GM04503 (cell line): Measurements from ENCODE around the gene NKX2-2.

Source experiments
- DNase-seq: peaks from one replicate; pipeline ENCODE4 v3.0.0-alpha.2; 2012; ENCODE audit warnings: low read depth

The NKX2-2 gene

GRCh38 chr20:21513881-21514540, at the start of gene NKX2-2:
NKX2-2 (minus strand) TSS chr20:21514064; CDS start chr20:21513669, 395 bp downstream.
- no peak for DNase-seq

- DNase-seq, result no peak
Measured at GRCh38 chr20:21562656-21563055, 48.8 kb upstream of the NKX2-2 start.

GRCh38 chr20:21559305-21559704, 45.4 kb upstream of the NKX2-2 start:
- no peak for DNase-seq

- DNase-seq, result no peak
Measured at GRCh38 chr20:21557241-21558020, 43.6 kb upstream of the NKX2-2 start.

- no peak for DNase-seq
Measured at GRCh38 chr20:21556398-21556797, 42.5 kb upstream of the NKX2-2 start.

- DNase-seq, result no peak
Measured at GRCh38 chr20:21555470-21556120, 41.7 kb upstream of the NKX2-2 start.

GRCh38 chr20:21554985-21555384, 41.1 kb upstream of the NKX2-2 start:
- DNase-seq, result no peak

- DNase-seq, result no peak
Measured at GRCh38 chr20:21554376-21554890, 40.6 kb upstream of the NKX2-2 start.

- DNase-seq, result no peak
Measured at GRCh38 chr20:21550587-21550986, 36.7 kb upstream of the NKX2-2 start.

GRCh38 chr20:21548390-21549035, 34.6 kb upstream of the NKX2-2 start:
- no peak for DNase-seq

- DNase-seq, result no peak
Measured at GRCh38 chr20:21546355-21546754, 32.5 kb upstream of the NKX2-2 start.

GRCh38 chr20:21539512-21539911, 25.6 kb upstream of the NKX2-2 start:
- no peak for DNase-seq

GRCh38 chr20:21534886-21535285, 21.0 kb upstream of the NKX2-2 start:
- no peak for DNase-seq

GRCh38 chr20:21534453-21534852, 20.6 kb upstream of the NKX2-2 start:
- DNase-seq, result no peak

- DNase-seq, result no peak
Measured at GRCh38 chr20:21529863-21530262, 16.0 kb upstream of the NKX2-2 start.

- no peak for DNase-seq
Measured at GRCh38 chr20:21528870-21529269, 15.0 kb upstream of the NKX2-2 start.

- no peak for DNase-seq
Measured at GRCh38 chr20:21527908-21528307, 14.0 kb upstream of the NKX2-2 start.

GRCh38 chr20:21526776-21527175, 12.9 kb upstream of the NKX2-2 start:
- DNase-seq, result no peak

GRCh38 chr20:21523895-21524294, 10.0 kb upstream of the NKX2-2 start:
- no peak for DNase-seq

- no peak for DNase-seq
Measured at GRCh38 chr20:21523281-21523868, 9.5 kb upstream of the NKX2-2 start.

GRCh38 chr20:21522481-21523280, 8.8 kb upstream of the NKX2-2 start:
- no peak for DNase-seq
